ENCODE data around the gene NAGA. TPM values are rescaled to one million over a fixed set of nuclear protein-coding genes. Genes with fewer than 3 reads are reported as not detected.

The NAGA gene
- total and polyA plus RNA-seq, 12 donors = 7.4 to 54.0 (median 25.8) TPM

GRCh38 chr22:42016111-42016510 is 54.5 kb downstream of the NAGA start:
- TF ChIP-seq POLR2A (IDR thresholded peaks at IDR 0.05) (no peak), CTCF (IDR thresholded peaks at IDR 0.05) (no peak)
- Histone ChIP-seq H3K4me1 (replicated peaks in 1 of 2) (no peaks in the 10 kb centered on the region), H3K4me3 (no peak overlapping the region), H3K9me3 (replicated peaks in 1 of 3) (no peaks in the 10 kb centered on the region), H3K27ac (no peak overlapping the region), H3K36me3 (replicated peaks in 1 of 2) (no peaks in the 10 kb centered on the region), H3K27me3 (no peaks in the 10 kb centered on the region)
- WGBS, 4 donors = 65 to 84% (median 71%) methylated on average over 7 to 10 of the region's 10 CpGs
- intact Hi-C loops (cut with DNase I) = no loop called here
- DNase-seq = no peak

GRCh38 chr22:42013385-42013784 is 57.2 kb downstream of the NAGA start:
- 62 to 88% (median 78%) methylated on average over 4 of the region's 4 CpGs for WGBS, 4 donors
- intact Hi-C loops (cut with DNase I) = no loop called here
- no peaks in the 10 kb centered on the region for H3K36me3 ChIP-seq (replicated peaks in 1 of 2)
- no peak overlapping the region for H3K4me3 ChIP-seq
- H3K9me3 ChIP-seq (replicated peaks in 1 of 3) = peaks cover 0 to 10% (median 6%) of the 10 kb centered on the region in 3 donors
- H3K27me3 ChIP-seq = no peaks in the 10 kb centered on the region
- no peak overlapping the region for H3K27ac ChIP-seq
- H3K4me1 ChIP-seq (replicated peaks in 1 of 2) = no peaks in the 10 kb centered on the region
- TF ChIP-seq CTCF (IDR thresholded peaks at IDR 0.05) (no peak), POLR2A (IDR thresholded peaks at IDR 0.05) (no peak)
- DNase-seq = no peak

GRCh38 chr22:42010778-42011177 is 59.8 kb downstream of the NAGA start:
- TF ChIP-seq POLR2A (IDR thresholded peaks at IDR 0.05) = no peak
- no peak for TF ChIP-seq CTCF (IDR thresholded peaks at IDR 0.05)

More at GRCh38 chr22:42010778-42011177, 59.8 kb downstream of the NAGA start:
- H3K4me3 ChIP-seq = no peak overlapping the region
- DNase-seq = no peak
- no peaks in the 10 kb centered on the region for H3K4me1 ChIP-seq (replicated peaks in 1 of 2)
- H3K27ac ChIP-seq = no peak overlapping the region
- no peaks in the 10 kb centered on the region for H3K36me3 ChIP-seq (replicated peaks in 1 of 2)
- no peaks in the 10 kb centered on the region for H3K27me3 ChIP-seq
- intact Hi-C loops (cut with DNase I) = no loop called here
- WGBS, 4 donors = 80 to 93% (median 86%) methylated on average over 7 of the region's 7 CpGs
- H3K9me3 ChIP-seq (replicated peaks in 1 of 3) = peaks cover 0 to 10% (median 6%) of the 10 kb centered on the region in 3 donors

Small RNAs within 50 kb of the gene (small RNA-seq; reads per million reads assigned to genes)
- gene SNORD13P1 = 0 reads per million in 2 donors

Other genes starting within 250 kb of the NAGA start
- gene SREBF2, start 237.7 kb downstream of the NAGA start, total RNA-seq = 100 to 1,000 TPM in 8 of 9 donors, 10 to 100 TPM in 1; 67.5 to 263 (median 152) TPM
- gene SREBF2, start 237.7 kb downstream of the NAGA start, polyA plus RNA-seq = 100 to 1,000 TPM in 2 of 3 donors, 10 to 100 TPM in 1; 85.7 to 209 (median 104) TPM
- gene SHISA8, start 155.7 kb downstream of the NAGA start, total RNA-seq = 10 to 100 TPM in 8 of 9 donors, under 1 TPM in 1; 0.28 to 55.5 (median 20.1) TPM
- 10 to 100 TPM in 1 of 3 donors, 1 to 10 TPM in 2; 1.4 to 10.8 (median 5.1) TPM for gene SHISA8, start 155.7 kb downstream of the NAGA start, polyA plus RNA-seq
- gene TNFRSF13C, start 144.0 kb downstream of the NAGA start, total RNA-seq = 1 to 10 TPM in 5 of 9 donors, under 1 TPM in 4; 0.33 to 3.2 (median 1.1) TPM
- under 1 TPM; 0.24 to 0.35 (median 0.24) TPM for gene TNFRSF13C, start 144.0 kb downstream of the NAGA start, polyA plus RNA-seq
- gene CENPM, start 123.7 kb downstream of the NAGA start, total RNA-seq = 1 to 10 TPM in 7 of 9 donors, under 1 TPM in 1, not detected in 1; 0.88 to 9.2 (median 1.7) TPM
- 1 to 10 TPM in 2 of 3 donors, under 1 TPM in 1; 0.92 to 2.1 (median 1.4) TPM for gene CENPM, start 123.7 kb downstream of the NAGA start, polyA plus RNA-seq
- gene SEPTIN3, start 101.4 kb downstream of the NAGA start, total RNA-seq = 1 to 10 TPM in 4 of 9 donors, under 1 TPM in 3, not detected in 2; 0.14 to 4.7 (median 1.4) TPM
- gene SEPTIN3, start 101.4 kb downstream of the NAGA start, polyA plus RNA-seq = 1 to 10 TPM; 1.5 to 7.4 (median 6.4) TPM
- gene WBP2NL, start 72.0 kb downstream of the NAGA start, total RNA-seq = 1 to 10 TPM in 3 of 9 donors, under 1 TPM in 5, not detected in 1; 0.35 to 2.0 (median 0.67) TPM
- 1 to 10 TPM in 1 of 3 donors, under 1 TPM in 2; 0.54 to 1.6 (median 0.62) TPM for gene WBP2NL, start 72.0 kb downstream of the NAGA start, polyA plus RNA-seq
- gene PHETA2, start 3.4 kb upstream of the NAGA start, total RNA-seq = 10 to 100 TPM in 2 of 9 donors, 1 to 10 TPM in 7; 4.3 to 14.3 (median 8.3) TPM
- 1 to 10 TPM; 2.5 to 7.7 (median 6.3) TPM for gene PHETA2, start 3.4 kb upstream of the NAGA start, polyA plus RNA-seq
- 100 to 1,000 TPM in 4 of 9 donors, 10 to 100 TPM in 4, 1 to 10 TPM in 1; 4.3 to 147 (median 32.4) TPM for gene SMDT1, start 8.9 kb upstream of the NAGA start, total RNA-seq
- gene SMDT1, start 8.9 kb upstream of the NAGA start, polyA plus RNA-seq = 100 to 1,000 TPM in 1 of 3 donors, 10 to 100 TPM in 2; 57.6 to 151 (median 67.4) TPM
- 100 to 1,000 TPM in 2 of 9 donors, 10 to 100 TPM in 7; 57.0 to 178 (median 75.2) TPM for gene NDUFA6, start 20.0 kb upstream of the NAGA start, total RNA-seq
- gene NDUFA6, start 20.0 kb upstream of the NAGA start, polyA plus RNA-seq = 100 to 1,000 TPM; 120 to 372 (median 150) TPM
- gene CYP2D6, start 60.0 kb upstream of the NAGA start, total RNA-seq = under 1 TPM in 6 of 9 donors, not detected in 3; 0.35 to 0.81 (median 0.50) TPM
- 10 to 100 TPM in 1 of 3 donors, 1 to 10 TPM in 1, under 1 TPM in 1; 0.20 to 16.2 (median 3.3) TPM for gene CYP2D6, start 60.0 kb upstream of the NAGA start, polyA plus RNA-seq
- 10 to 100 TPM; 18.5 to 43.9 (median 28.3) TPM for gene TCF20, start 199.8 kb upstream of the NAGA start, total RNA-seq
- 10 to 100 TPM in 2 of 3 donors, 1 to 10 TPM in 1; 5.6 to 16.2 (median 11.9) TPM for gene TCF20, start 199.8 kb upstream of the NAGA start, polyA plus RNA-seq

Measured in adrenal gland (tissue), 12 donors.